Mesendoderm (in vitro differentiated cells): Measurements from ENCODE around the gene ADAM8.

Source experiments
- DNase-seq: peaks from one replicate; pipeline ENCODE4 v3.0.0; 2013
- H2AK5ac ChIP-seq: 2 replicates; pipeline ENCODE4 v1.6.1; 2013; ENCODE audit warnings: low read length, inconsistent platforms
- H2BK120ac ChIP-seq: 2 replicates; pipeline ENCODE4 v1.6.1; 2013; ENCODE audit warnings: low read depth, mild to moderate bottlenecking, low read length, moderate library complexity, mixed read lengths
- H2BK15ac ChIP-seq: replicated peaks from 2 replicates; pipeline ENCODE4 v1.6.1; 2013; ENCODE audit warnings: low read depth, mild to moderate bottlenecking, moderate library complexity
- H2BK5ac ChIP-seq: 2 replicates; pipeline ENCODE4 v1.6.1; 2013; ENCODE audit warnings: low read length, inconsistent platforms
- H3K18ac ChIP-seq: 2 replicates; pipeline ENCODE4 v1.6.1; 2013; ENCODE audit warnings: mild to moderate bottlenecking, low read length, mixed read lengths
- H3K23ac ChIP-seq: one replicate; pipeline ENCODE4 v1.6.1; 2013; ENCODE audit warnings: low read length
- H3K27ac ChIP-seq: 2 replicates; pipeline ENCODE4 v1.5.1; 2013; ENCODE audit warnings: low read depth, mild to moderate bottlenecking, inconsistent platforms, low read length, moderate library complexity
- H3K27me3 ChIP-seq: 2 replicates; pipeline ENCODE4 v1.6.1; 2013; ENCODE audit warnings: low read length, control low read depth, mild to moderate bottlenecking, inconsistent platforms; ENCODE audit not compliant: insufficient read depth, poor library complexity
- H3K36me3 ChIP-seq: 2 replicates; pipeline ENCODE4 v1.6.1; 2013; ENCODE audit warnings: low read length, inconsistent platforms; ENCODE audit not compliant: control insufficient read depth, insufficient read depth
- H3K4ac ChIP-seq: one replicate; pipeline ENCODE4 v1.6.1; 2013; ENCODE audit warnings: low read depth, mild to moderate bottlenecking, low read length, moderate library complexity
- H3K4me1 ChIP-seq: 2 replicates; pipeline ENCODE4 v1.6.1; 2013; ENCODE audit warnings: low read depth, low read length, inconsistent platforms; ENCODE audit not compliant: control insufficient read depth
- H3K4me2 ChIP-seq: 2 replicates; pipeline ENCODE4 v1.6.1; 2013; ENCODE audit warnings: low read length
- H3K4me3 ChIP-seq: 2 replicates; pipeline ENCODE4 v1.5.1; 2013; ENCODE audit warnings: mild to moderate bottlenecking, low read length
- H3K56ac ChIP-seq: one replicate; pipeline ENCODE4 v1.6.1; 2013; ENCODE audit warnings: low read length
- H3K79me1 ChIP-seq: 2 replicates; pipeline ENCODE4 v1.6.1; 2013; ENCODE audit warnings: low read length, inconsistent platforms
- H3K79me2 ChIP-seq: 2 replicates; pipeline ENCODE4 v1.6.1; 2013; ENCODE audit warnings: mild to moderate bottlenecking, low read length; ENCODE audit not compliant: control insufficient read depth, insufficient read depth
- H3K9ac ChIP-seq: 2 replicates; pipeline ENCODE4 v1.6.1; 2013; ENCODE audit warnings: low read length, inconsistent platforms
- H4K5ac ChIP-seq: one replicate; pipeline ENCODE4 v1.6.1; 2013; ENCODE audit warnings: low read length
- H4K8ac ChIP-seq: one replicate; pipeline ENCODE4 v1.6.1; 2013; ENCODE audit warnings: low read depth, mild to moderate bottlenecking, control low read depth, low read length, moderate library complexity
- WGBS: extraction: QIAGEN DNeasy Blood & Tissue Kit; methylation state at CpG from one replicate; pipeline ENCODE4 v1.1.7; 2013; ENCODE audit warnings: low lambda C conversion rate, missing lambda C conversion rate; ENCODE audit not compliant: insufficient coverage; ENCODE audit errors: extremely low coverage; 5-methylcytosine and 5-hydroxymethylcytosine counted together

The ADAM8 gene

GRCh38 chr10:133283931-133284330 lies 7.3 kb upstream of the ADAM8 start:
- no peak for DNase-seq
- no peaks in the 10 kb centered on the region for H3K27me3 ChIP-seq
- no peak overlapping the region for H3K56ac ChIP-seq
- no peak overlapping the region for H2BK5ac ChIP-seq
- no peak overlapping the region for H3K4me2 ChIP-seq
- no peak overlapping the region for H3K18ac ChIP-seq
- no peak overlapping the region for H3K9ac ChIP-seq
- H4K5ac ChIP-seq = no peak overlapping the region
- no peak overlapping the region for H2AK5ac ChIP-seq
- no peak overlapping the region for H3K4me3 ChIP-seq
- no peak overlapping the region for H2BK120ac ChIP-seq
- H3K79me2 ChIP-seq = no peaks in the 10 kb centered on the region
- no peak overlapping the region for H3K4ac ChIP-seq
- no CpG with 5 or more reads among the region's 24 CpGs for WGBS
- no peak overlapping the region for H3K23ac ChIP-seq
- H3K79me1 ChIP-seq = no peaks in the 10 kb centered on the region
- no peak overlapping the region for H4K8ac ChIP-seq
- no peak overlapping the region for H2BK15ac ChIP-seq
- H3K4me1 ChIP-seq = no peaks in the 10 kb centered on the region
- H3K27ac ChIP-seq = no peak overlapping the region
- H3K36me3 ChIP-seq = peaks cover 8% of the 10 kb centered on the region

- H3K79me2 ChIP-seq = no peaks in the 10 kb centered on the region
- no peak overlapping the region for H3K23ac ChIP-seq
- no peaks in the 10 kb centered on the region for H3K79me1 ChIP-seq
- H2BK5ac ChIP-seq = no peak overlapping the region
- H3K56ac ChIP-seq = no peak overlapping the region
- no peak overlapping the region for H2BK120ac ChIP-seq
- H3K4me2 ChIP-seq = no peak overlapping the region
- H3K27ac ChIP-seq = no peak overlapping the region
- no peak overlapping the region for H4K8ac ChIP-seq
- no peak overlapping the region for H3K4ac ChIP-seq
- H3K18ac ChIP-seq = no peak overlapping the region
- H3K27me3 ChIP-seq = no peaks in the 10 kb centered on the region
- no peak overlapping the region for H3K9ac ChIP-seq
- no peak overlapping the region for H2AK5ac ChIP-seq
- no peak overlapping the region for H2BK15ac ChIP-seq
- no peak overlapping the region for H4K5ac ChIP-seq
- no peak overlapping the region for H3K4me3 ChIP-seq
- no peaks in the 10 kb centered on the region for H3K4me1 ChIP-seq
- peaks cover 8% of the 10 kb centered on the region for H3K36me3 ChIP-seq
- WGBS = no CpG with 5 or more reads among the region's 24 CpGs
- no peak for DNase-seq
These were observed 6.2 kb upstream of the ADAM8 start for GRCh38 chr10:133282846-133283390.

GRCh38 chr10:133281628-133282372 lies 5.1 kb upstream of the ADAM8 start:
- Histone ChIP-seq H3K27me3 (no peaks in the 10 kb centered on the region), H3K4me2 (no peak overlapping the region), H3K79me1 (no peaks in the 10 kb centered on the region), H2AK5ac (no peak overlapping the region), H3K36me3 (peaks cover 8% of the 10 kb centered on the region), H3K4ac (no peak overlapping the region), H4K5ac (no peak overlapping the region), H2BK5ac (no peak overlapping the region), H3K23ac (no peak overlapping the region), H3K9ac (no peak overlapping the region), H2BK15ac (no peak overlapping the region), H3K27ac (no peak overlapping the region), H3K4me3 (no peak overlapping the region), H4K8ac (no peak overlapping the region), H2BK120ac (no peak overlapping the region), H3K4me1 (no peaks in the 10 kb centered on the region), H3K18ac (no peak overlapping the region), H3K79me2 (no peaks in the 10 kb centered on the region), H3K56ac (no peak overlapping the region)
- WGBS = no CpG with 5 or more reads among the region's 38 CpGs
- no peak for DNase-seq

- no peak overlapping the region for H3K18ac ChIP-seq
- H3K4me1 ChIP-seq = no peaks in the 10 kb centered on the region
- H3K36me3 ChIP-seq = peaks cover 8% of the 10 kb centered on the region
- no peak overlapping the region for H3K9ac ChIP-seq
- H3K23ac ChIP-seq = no peak overlapping the region
- WGBS = no CpG with 5 or more reads among the region's 15 CpGs
- no peak overlapping the region for H3K56ac ChIP-seq
- H3K27me3 ChIP-seq = no peaks in the 10 kb centered on the region
- no peak overlapping the region for H4K8ac ChIP-seq
- H3K4ac ChIP-seq = no peak overlapping the region
- H2BK15ac ChIP-seq = no peak overlapping the region
- no peak overlapping the region for H2BK5ac ChIP-seq
- H4K5ac ChIP-seq = no peak overlapping the region
- H3K79me2 ChIP-seq = no peaks in the 10 kb centered on the region
- H3K27ac ChIP-seq = no peak overlapping the region
- no peak overlapping the region for H2AK5ac ChIP-seq
- H3K79me1 ChIP-seq = no peaks in the 10 kb centered on the region
- H2BK120ac ChIP-seq = no peak overlapping the region
- no peak overlapping the region for H3K4me2 ChIP-seq
- H3K4me3 ChIP-seq = no peak overlapping the region
- DNase-seq = no peak
These were observed 4.4 kb upstream of the ADAM8 start for GRCh38 chr10:133281084-133281483.

- Histone ChIP-seq H3K4ac (no peak overlapping the region), H4K5ac (no peak overlapping the region), H3K4me1 (no peaks in the 10 kb centered on the region), H2BK120ac (no peak overlapping the region), H3K4me3 (no peak overlapping the region), H3K18ac (no peak overlapping the region), H3K36me3 (peaks cover 8% of the 10 kb centered on the region), H2BK5ac (no peak overlapping the region), H2AK5ac (no peak overlapping the region), H3K79me1 (no peaks in the 10 kb centered on the region), H3K56ac (no peak overlapping the region), H3K27me3 (no peaks in the 10 kb centered on the region), H3K23ac (no peak overlapping the region), H3K9ac (no peak overlapping the region), H3K27ac (no peak overlapping the region), H3K4me2 (no peak overlapping the region), H2BK15ac (no peak overlapping the region), H4K8ac (no peak overlapping the region), H3K79me2 (no peaks in the 10 kb centered on the region)
- no peak for DNase-seq
- WGBS = no CpG with 5 or more reads among the region's 10 CpGs
These were observed 3.9 kb upstream of the ADAM8 start for GRCh38 chr10:133280391-133281059.
